Posterior vena cava (tissue), 2 donors: ENCODE results near the gene NEO1. TPM values are rescaled to one million over a fixed set of nuclear protein-coding genes. Genes with fewer than 3 reads are reported as not detected.

Experiments
- DNase-seq: peaks from one replicate; pipeline ENCODE4 v3.0.0-alpha.2; 2020; ENCODE audit warnings: low spot score
- intact Hi-C, 2 donors: fragments of 100-400 bp; cut with DNase I; formaldehyde crosslinking; loops; one replicate each; pipeline versions ENCODE4 v1.14.1 to v1.14.2; 2022 to 2023
- total RNA-seq, 2 donors: library from RNA; stranded (reverse); fragmentation: NEBNext Ultra II Directional; extraction: Animal tissue kit (Norgen Biotek cat#: 25700); gene quantifications; one replicate each; pipeline ENCODE4 v1.2.1, GENCODE V29; 2021
- donor health status: DM: yes; HTN: yes; CAD: no.
- donor health status: DM: yes; HTN: yes; CAD: no.

NEO1 gene
- total RNA-seq, 2 donors from 2014 or later = 24.5 to 28.7 TPM

DNA sequence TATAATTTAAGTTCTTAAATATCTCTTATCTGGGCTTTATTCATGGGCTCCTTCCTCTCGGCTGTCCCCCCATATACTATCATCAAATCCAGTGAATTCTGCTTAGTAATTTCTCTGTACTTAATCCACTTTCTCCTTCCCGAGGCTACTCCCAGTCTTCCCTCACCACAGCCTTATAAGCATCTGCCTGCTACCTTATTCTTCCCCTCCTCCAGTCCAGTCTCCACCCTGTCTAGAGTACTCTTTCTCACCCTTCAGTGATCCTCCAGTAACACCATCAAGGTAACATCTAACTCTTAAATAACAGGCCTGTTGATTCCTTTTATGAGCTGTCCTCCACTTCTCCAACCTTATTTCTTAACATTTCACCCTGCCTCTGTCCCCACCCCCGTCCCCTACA lies 65.8 kb downstream of the NEO1 start:
- no peak for DNase-seq
- intact Hi-C loops = no loop called here

DNA sequence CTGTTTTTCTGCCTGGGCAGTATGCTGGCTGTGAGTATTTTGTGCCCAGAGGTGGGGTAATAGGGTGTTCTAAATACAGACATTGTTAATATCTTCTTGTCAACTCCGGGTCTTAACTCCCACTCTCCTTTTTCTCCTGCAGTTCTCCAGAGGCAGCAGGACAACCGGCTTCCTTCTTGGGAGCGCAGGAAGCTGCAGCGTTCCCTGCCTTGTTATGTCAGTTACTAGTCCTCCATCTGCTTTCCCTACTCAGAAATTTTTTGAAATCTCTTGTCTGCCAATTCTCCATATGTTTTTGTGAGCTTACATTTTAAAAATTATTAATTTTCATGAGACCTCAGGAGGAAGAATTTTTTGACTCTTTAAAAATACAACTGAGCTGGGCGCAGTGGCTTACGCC lies 67.2 kb downstream of the NEO1 start:
- intact Hi-C loops = no loop called here
- no peak for DNase-seq

DNA sequence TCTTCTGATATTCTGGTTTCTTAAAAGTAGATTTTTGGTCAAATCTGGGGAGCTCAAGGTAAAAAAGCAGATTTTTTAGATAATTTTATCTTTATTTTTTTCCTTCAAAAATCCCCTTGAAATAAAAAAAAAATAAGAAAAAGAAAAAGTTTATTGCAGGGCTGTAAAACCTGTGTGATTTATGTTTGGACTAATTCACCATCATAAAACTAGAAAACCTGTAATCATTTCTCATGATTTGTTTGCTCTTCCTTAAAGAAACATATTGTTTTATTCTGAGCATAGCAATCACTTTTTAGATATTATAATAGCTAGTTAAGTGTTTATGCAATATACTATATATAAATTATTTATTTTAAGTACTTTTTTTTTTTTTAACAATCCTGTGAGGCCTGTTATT lies 68.0 kb downstream of the NEO1 start:
- DNase-seq = no peak
- intact Hi-C loops = no loop called here

DNA sequence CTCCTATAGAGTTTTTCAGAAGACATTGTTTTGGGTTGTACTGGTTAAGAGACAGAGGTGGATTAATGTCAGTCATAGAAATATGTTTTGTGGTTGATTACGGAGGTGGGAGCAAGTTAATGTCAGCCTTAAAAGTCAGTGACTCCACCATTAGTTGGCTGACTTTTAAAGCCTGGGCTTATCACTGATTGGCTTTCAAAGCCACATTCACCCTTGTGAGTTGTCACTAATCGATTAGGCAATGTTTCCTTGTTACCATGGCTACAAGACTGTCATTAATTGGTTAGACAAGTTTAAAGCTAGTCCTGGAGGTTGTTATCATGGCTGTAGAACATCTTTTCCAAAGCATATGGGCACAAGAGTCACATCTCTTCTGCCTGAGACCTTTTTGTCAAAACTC lies 73.0 kb downstream of the NEO1 start:
- intact Hi-C loops = no loop called here

DNA sequence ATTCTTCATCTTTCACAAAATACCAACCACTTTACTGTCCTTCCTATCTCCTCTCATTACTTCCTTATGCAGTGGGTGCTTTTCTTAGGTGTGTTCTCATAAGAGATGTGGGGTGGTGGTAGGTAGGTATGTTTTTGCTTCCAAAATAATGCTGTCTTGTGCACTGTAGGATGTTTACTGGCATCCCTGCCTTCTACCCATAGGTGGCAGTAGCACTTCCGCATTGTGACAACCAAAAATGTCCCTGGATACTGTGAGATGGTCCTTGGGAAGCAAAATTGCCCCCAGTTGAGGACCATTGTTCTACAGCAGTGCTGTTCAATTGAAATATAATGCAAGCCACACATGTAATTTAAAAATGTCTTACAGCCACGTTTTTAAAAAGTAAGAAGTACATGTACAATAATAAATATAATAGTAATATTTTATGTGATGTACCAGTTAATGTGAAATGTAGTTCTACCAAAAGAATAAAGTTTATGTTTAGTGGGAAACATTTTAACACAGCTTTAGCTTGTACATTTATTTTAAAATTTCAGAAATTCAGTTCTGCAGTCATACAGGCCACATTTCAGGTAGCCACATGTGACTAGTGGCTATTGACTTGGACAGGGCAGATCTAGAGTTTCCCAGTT lies 75.2 kb downstream of the NEO1 start:
- no peak for DNase-seq
- intact Hi-C loops = no loop called here

More for the DNA sequence above, 73.0 kb downstream of the NEO1 start:
- no peak for DNase-seq

DNA sequence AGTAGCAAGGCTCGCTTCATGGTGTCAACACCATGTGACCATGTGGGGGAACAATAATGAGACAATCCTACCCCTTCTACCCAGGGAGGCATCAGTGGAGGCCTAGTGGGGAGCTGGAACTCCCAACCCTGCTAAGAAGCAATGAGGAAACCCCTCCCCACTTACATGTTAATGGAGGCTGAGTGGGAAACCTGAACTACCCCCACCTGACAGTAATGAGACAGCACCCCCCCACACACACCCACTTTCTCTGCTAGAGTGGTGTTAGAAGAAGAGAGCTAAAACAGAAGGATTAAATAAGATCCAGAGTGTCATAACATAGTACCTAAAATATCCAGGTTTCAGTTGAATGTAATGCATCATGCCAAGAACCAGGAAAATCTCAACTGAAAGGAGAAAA lies 78.6 kb downstream of the NEO1 start:
- DNase-seq = no peak
- intact Hi-C loops = no loop called here

DNA sequence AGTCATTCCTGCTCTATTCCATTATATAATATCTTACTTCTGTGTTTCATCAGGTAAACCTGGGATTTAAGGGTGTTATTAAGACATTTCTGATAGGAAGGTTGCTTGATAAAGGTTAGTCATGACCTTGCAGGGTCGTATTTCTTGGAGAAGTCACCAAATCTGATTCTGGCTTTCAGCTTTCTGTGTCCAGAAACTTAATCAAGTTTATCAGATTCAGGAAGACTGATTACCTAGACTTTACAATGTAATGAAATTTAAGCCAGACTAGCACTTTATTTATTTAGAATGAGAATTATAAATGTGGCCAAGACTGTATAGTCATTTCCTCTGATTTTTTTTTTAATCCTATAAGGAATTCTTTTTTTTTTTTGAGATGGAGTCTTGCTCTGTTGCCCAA lies 81.9 kb downstream of the NEO1 start:
- DNase-seq = no peak
- intact Hi-C loops = no loop called here

DNA sequence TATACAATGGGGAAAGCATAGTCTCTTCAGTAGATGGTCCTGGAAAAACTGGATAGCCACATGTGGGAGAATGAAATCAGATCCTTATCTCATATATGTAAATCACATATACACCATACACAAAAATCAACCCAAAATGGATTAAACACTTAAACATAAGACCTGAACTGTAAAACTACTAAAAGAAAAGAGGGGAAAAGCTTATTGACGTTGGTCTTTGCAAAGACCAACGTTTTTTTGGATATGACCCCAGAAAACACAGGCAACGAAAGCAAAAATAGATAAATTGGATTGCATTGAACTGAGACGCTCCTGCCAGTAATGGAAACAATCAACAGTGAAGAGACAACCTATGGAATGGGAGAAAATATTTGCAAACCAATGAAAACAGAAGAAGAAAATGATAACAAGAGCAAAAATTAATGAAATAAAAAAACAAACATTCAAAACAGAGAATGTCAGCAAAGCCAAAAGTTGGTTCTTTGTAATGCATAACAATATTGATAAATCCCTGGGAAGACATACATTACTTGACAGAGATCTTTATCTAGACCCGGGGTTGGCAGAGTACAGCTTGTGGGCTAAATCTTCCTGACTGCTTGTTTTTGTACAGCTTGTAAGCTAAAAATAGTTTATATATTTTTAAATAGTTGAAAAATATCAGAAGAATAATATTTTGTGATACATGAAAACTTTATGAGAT lies 86.9 kb downstream of the NEO1 start:
- intact Hi-C loops = no loop called here

DNA sequence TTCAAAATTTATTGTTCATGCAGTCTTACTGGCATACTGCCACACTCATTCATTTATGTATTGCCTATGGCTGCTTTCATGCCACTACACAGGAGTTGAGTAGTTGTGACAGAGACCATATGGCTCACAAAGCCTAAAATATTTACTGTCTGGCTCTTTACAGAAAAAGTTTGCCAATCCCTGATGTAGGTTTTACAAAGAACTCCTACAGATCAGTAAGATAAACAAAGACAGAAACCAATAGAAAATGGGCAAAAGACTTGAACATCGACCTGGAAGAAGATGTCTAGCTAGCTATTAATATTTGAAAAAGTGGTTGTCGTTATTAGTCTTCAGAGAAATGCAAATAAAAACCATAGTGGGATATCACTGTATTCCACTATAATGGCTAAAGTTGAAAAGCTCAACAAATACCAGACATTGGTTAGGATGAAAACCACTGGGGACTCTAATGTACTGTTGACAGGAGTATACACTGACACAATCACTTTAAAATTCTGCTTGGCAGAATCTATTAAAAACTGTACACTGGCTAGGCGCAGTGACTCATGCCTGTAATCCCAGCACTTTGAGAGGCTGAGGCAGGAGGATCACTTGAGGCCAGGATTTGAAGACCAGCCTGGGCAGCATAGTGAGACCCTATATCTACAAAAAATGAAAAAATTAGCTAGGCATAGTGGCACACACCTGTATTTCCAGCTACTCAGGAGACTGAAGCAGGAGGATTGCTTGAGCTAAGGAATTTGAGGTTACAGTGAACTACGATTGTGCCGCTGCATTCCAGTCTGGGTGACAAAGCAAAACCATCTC lies 87.7 kb downstream of the NEO1 start:
- DNase-seq = no peak
- intact Hi-C loops = no loop called here

More for the DNA sequence above, 86.9 kb downstream of the NEO1 start:
- no peak for DNase-seq

DNA sequence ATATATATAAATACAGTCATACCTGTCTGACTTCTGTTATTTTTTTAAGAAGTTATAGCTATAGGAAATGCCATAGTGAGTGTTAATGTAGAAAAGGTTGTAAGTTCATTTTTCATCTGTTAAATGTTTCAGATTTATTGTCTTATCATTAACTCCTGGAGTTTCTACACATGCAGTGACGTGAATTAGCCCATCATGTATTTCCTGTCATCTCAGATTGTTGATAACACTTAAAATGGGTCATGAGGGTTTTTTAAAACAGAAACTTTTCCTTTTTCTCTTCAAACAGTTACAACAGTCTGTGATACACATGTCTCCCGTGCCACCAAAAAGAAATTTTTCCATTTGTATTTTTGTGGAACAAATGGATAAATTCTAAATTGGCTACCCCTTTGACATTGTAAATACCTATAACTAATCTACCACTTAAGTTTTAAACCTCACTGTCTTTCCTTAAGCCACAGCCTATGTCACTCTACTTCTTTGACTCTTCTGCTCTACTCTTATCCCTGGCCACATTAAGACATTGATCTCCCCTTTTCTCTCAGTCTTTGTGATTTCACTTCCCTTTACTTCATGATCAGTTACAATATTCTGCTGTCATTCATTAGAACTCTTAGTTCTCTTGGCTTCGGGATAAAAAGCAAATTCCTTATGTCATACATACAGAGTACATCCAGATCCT lies 89.1 kb downstream of the NEO1 start:
- intact Hi-C loops = no loop called here
- no peak for DNase-seq

DNA sequence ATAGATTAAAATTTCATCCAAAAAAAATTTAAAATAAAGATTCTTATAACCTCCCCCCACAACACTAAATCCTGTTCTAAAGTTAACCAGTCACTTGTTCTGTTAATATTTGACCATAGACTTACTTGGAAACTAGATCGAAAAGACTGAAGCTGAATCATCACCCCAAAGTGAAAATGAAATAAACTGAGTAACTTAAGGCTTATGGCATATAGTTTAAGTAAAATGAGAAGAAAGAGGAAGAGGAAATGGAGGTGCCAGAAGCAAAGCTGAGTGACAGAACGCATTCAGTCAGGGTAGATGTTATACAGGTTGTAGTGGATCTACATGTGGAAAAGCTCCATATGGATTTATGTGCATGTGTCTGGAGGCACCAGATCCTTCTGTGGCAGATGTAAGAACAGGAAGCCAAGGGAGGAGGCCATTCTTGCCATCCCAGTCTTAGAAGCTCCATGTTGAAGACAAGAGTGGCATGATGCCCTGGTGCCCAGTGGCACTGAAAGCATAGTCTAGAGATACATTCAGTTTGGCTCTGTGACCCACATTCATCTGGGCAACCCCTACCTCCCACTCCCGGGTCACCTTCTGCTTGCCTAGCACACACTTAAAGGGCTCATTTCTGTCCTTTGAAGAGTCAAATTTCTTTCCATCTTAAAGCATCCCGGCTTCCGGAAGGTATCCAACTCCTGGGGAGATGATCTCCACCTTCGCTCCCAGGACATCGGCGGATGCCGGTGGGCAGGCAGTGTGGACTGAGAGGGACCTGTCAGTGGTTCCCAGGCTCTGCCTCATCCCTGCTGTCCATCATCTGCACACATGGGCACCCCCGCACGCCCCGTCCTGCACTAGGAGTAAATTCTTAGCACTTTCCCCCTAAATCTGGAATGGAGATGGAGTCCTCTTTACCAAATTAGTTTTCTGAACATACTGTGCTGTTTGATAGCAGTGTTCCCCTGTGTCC lies 90.8 kb downstream of the NEO1 start:
- intact Hi-C loops = no loop called here
- peak; percentile 73 for DNase-seq

DNA sequence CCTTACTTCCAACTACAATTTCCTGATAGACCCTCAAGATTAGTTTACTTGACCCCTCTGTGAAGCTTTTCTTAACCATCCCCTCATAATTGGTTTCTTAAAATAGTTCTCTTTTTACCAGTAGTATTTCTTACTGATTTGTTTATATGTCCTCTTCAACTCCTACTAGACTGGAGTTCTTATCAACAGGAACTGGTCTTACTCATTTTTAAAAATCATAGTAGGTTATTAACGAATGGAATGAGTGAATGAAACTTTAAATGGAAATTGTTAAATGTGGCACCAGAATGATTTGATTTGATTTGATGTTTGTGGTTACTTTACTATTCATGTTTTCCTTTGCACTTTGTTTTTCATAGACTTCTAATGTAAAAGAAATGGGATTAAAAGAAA lies 91.5 kb downstream of the NEO1 start:
- no peak for DNase-seq

DNA sequence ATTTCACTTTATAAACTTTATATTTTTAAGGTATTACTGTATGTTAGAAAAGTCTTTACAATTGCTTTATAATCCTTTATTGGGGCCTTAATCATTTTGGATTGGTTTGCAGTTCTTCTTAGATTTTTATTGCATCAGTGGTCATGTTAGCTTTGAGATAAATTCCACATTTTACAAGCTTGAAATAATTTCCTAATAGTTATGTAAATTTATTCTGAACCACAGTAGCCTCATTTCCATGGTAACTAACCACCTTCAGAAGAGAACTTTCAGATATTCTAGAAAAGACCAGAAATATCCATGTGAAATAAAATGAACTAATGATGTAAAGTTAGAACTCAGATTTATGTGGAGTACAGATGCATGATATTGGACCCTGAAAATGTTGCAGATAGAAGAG lies 94.2 kb downstream of the NEO1 start:
- intact Hi-C loops = no loop called here
- DNase-seq = no peak

More for the DNA sequence above, 91.5 kb downstream of the NEO1 start:
- intact Hi-C loops = no loop called here

DNA sequence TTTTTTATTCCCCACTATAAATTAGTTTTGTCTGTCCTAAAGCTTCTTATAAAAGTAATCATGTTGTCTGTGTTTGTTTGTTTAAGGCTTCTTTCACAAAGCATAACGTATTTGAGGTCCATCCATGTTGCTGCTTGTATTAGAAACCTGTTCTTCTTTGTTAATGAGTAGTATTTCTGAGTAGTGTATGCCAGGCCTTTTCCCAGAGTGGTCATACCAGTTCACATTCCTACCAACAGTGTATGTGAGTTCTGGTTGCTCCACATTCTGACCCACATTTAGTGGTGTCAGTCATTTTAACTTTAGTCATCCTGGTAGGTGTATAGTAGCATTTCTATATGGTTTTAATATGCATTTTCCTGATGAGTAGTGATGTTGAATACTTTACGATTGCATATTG lies 98.6 kb downstream of the NEO1 start:
- intact Hi-C loops = no loop called here
- DNase-seq = no peak

DNA sequence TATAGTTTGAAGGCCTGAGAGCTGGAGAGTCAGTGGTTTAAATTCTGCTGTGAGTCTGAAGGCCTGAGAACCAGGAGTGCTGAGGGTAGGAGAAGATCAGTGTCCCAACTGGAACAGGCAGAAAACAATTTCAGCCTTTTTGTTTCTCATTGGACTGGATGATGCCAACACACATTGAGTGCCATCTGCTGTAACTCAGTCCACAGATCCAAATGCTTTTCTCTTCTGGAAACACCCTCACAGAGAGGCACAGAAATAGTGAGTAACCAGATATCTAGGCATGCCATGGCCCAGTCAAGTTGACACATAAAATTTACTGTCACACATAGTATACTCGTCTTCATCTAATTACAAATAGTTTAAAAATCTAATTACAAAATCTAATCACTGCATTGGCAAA lies 100.8 kb downstream of the NEO1 start:
- DNase-seq = no peak
- intact Hi-C loops = no loop called here

DNA sequence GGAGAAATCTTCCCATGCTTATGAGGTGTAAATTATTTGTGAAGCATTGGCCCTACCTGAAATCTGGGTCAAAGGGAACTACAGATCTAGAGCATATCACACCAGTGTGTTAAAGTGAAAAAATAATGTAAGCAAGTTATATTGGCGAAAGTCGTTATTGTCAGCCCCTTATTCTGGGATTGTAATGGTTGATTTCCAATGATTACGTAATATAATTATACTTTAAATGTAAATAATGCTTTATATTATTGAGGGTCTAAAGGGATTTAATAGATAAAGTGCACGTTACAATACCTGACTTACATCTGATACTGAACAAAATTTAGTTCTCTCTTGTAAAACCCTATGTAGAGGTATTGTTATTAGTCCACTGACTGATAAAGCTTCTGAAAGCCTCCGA lies 101.2 kb downstream of the NEO1 start:
- intact Hi-C loops = no loop called here
- DNase-seq = no peak

DNA sequence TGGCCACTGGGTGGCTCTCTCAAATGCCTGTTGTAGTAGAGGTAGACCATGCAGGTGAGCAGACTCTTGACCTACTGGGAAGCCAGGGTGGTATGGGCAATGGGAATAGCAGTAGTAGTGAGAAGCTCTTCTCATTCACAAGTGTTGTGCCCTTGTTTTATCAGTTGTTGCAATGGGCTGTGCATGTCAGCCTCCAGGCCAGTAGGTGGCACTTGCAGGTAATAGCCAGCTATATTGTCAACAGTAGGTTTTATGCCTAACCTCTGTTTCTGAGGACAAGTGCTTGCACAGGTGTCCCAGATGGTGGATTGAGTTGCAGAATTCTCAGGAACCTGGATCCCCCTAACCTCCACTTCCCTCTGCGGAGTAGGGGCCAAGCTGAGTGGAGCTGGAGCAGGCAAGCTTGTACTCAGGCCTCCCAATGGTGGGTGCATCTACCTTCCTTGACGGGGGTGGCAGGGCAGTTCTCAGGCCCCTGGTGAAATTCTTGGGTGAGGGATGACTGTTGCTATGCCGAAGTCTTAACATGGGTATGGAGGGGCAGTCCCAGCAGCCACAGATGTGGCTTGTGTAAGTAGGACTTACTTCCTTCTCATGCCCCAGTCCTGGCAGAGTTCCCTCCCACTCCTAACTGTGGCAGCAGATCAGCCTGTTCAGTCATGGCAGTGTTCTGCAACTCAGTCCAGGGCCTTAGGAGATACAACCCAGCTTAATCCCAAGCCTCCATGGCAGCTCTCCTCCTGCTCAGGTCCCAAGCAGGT lies 104.3 kb downstream of the NEO1 start:
- no peak for DNase-seq
- intact Hi-C loops = no loop called here

DNA sequence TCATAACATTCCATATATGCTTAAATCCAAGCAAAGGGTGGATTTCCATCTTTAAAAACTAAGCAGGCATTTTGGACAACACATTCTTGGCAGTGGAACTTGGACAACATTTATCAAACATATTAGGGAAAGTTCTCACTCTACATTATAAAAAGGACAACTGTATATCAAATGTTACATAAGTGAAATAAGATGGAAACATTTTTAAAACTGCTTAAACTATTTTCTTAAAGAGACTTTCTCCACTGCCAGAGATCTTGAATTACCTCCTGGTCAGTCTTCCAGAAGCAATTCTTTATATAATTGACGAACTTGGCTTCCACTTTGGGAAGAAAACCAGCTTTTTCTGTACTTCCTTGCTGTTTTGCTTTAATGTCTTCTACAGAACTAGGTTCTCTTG lies 109.3 kb downstream of the NEO1 start:
- intact Hi-C loops = no loop called here
- DNase-seq = no peak
